GM21528 (cell line): ENCODE data around the gene ERBB4.

Experiments
- ATAC-seq: cut with Tn5 transposase; IDR thresholded peaks from one replicate; pipeline ENCODE4 v1.9.1; 2021; ENCODE audit warnings: mild to moderate bottlenecking, moderate library complexity; ENCODE audit not compliant: unreplicated experiment, low FRiP score

ERBB4 gene

GRCh38 chr2:212158081-212158480 lies 380.5 kb downstream of the ERBB4 start:
- no peak for ATAC-seq

- ATAC-seq: no peak
These were observed 381.6 kb downstream of the ERBB4 start for GRCh38 chr2:212157012-212157411.

- no peak for ATAC-seq
These were observed 382.5 kb downstream of the ERBB4 start for GRCh38 chr2:212156088-212156487.

- no peak for ATAC-seq
These were observed 384.1 kb downstream of the ERBB4 start for GRCh38 chr2:212154477-212154878.

- no peak for ATAC-seq
These were observed 384.7 kb downstream of the ERBB4 start for GRCh38 chr2:212153923-212154322.

- no peak for ATAC-seq
These were observed 390.6 kb downstream of the ERBB4 start for GRCh38 chr2:212147921-212148513.

- no peak for ATAC-seq
These were observed 392.2 kb downstream of the ERBB4 start for GRCh38 chr2:212146416-212146815.

- ATAC-seq: no peak
These were observed 393.5 kb downstream of the ERBB4 start for GRCh38 chr2:212145121-212145520.

- ATAC-seq: no peak
These were observed 396.0 kb downstream of the ERBB4 start for GRCh38 chr2:212142631-212143030.

- no peak for ATAC-seq
These were observed 397.1 kb downstream of the ERBB4 start for GRCh38 chr2:212141499-212141898.

GRCh38 chr2:212136216-212136795 lies 402.3 kb downstream of the ERBB4 start:
- no peak for ATAC-seq

GRCh38 chr2:212135739-212136138 lies 402.9 kb downstream of the ERBB4 start:
- no peak for ATAC-seq

GRCh38 chr2:212133337-212133736 lies 405.3 kb downstream of the ERBB4 start:
- ATAC-seq: no peak

- ATAC-seq: no peak
These were observed 414.0 kb downstream of the ERBB4 start for GRCh38 chr2:212124598-212124997.

- no peak for ATAC-seq
These were observed 419.0 kb downstream of the ERBB4 start for GRCh38 chr2:212119591-212119990.

GRCh38 chr2:212117926-212118325 lies 420.7 kb downstream of the ERBB4 start:
- ATAC-seq: no peak

- ATAC-seq: no peak
These were observed 424.1 kb downstream of the ERBB4 start for GRCh38 chr2:212114489-212114888.

- no peak for ATAC-seq
These were observed 426.2 kb downstream of the ERBB4 start for GRCh38 chr2:212112401-212112800.

GRCh38 chr2:212109792-212110680 lies 428.6 kb downstream of the ERBB4 start:
- no peak for ATAC-seq

GRCh38 chr2:212109217-212109616 lies 429.4 kb downstream of the ERBB4 start:
- ATAC-seq: no peak

GRCh38 chr2:212107989-212108388 lies 430.6 kb downstream of the ERBB4 start:
- ATAC-seq: no peak

- ATAC-seq: no peak
These were observed 431.6 kb downstream of the ERBB4 start for GRCh38 chr2:212107014-212107413.
